ENCODE data around the gene NGFR. TPM values are rescaled to one million over a fixed set of nuclear protein-coding genes. Genes with fewer than 3 reads are reported as not detected.

Gene NGFR
- total RNA-seq, 4 donors from 2014 or later: 3.3 to 19.8 (median 8.2) TPM

- H3K36me3 ChIP-seq: no peaks in the 10 kb centered on the region
- H3K27ac ChIP-seq: no peak overlapping the region
- no peak for DNase-seq
- TF ChIP-seq POLR2A (IDR thresholded peaks at IDR 0.05) (no peak), EP300 (IDR thresholded peaks at IDR 0.05; ENCODE audit: low read depth) (no peak), CTCF (IDR thresholded peaks at IDR 0.05) (no peak), POLR2AphosphoS5 (IDR thresholded peaks at IDR 0.05) (no peak)
- 80 to 100% methylated on average over 1 to 8 of the region's 8 CpGs for WGBS, 2 donors (ENCODE audit: low coverage in 1 of 2)
- in situ Hi-C loops (cut with MboI; ENCODE audit: low pct_ligation_motif_present in 1 of 4, low pct_unique_long_range_greater_than_20kb in 1 of 4, low sequenced_read_pairs in 3 of 4): no loop called here
- intact Hi-C loops (cut with DNase I; ENCODE audit: low total_unique reads): no loop called here
- H3K4me3 ChIP-seq: no peak overlapping the region
- H3K4me1 ChIP-seq: no peaks in the 10 kb centered on the region
- H3K9me3 ChIP-seq: no peaks in the 10 kb centered on the region
- peaks cover 30% of the 10 kb centered on the region for H3K27me3 ChIP-seq
Measured at GRCh38 chr17:49487183-49487582, 7.9 kb upstream of the NGFR start.

GRCh38 chr17:49488612-49489011, 6.5 kb upstream of the NGFR start:
- WGBS, 2 donors (ENCODE audit: low coverage in 1 of 2): 71% methylated on average over 8 of the region's 8 CpGs; no CpG with 5 or more reads in 1 of the 2 donors
- Histone ChIP-seq H3K27ac (no peak overlapping the region), H3K36me3 (no peaks in the 10 kb centered on the region), H3K9me3 (no peaks in the 10 kb centered on the region), H3K4me1 (no peaks in the 10 kb centered on the region), H3K4me3 (no peak overlapping the region), H3K27me3 (peaks cover 34% of the 10 kb centered on the region)
- no peak for DNase-seq
- in situ Hi-C loops (cut with MboI; ENCODE audit: low pct_ligation_motif_present in 1 of 4, low pct_unique_long_range_greater_than_20kb in 1 of 4, low sequenced_read_pairs in 3 of 4): no loop called here
- intact Hi-C loops (cut with DNase I; ENCODE audit: low total_unique reads): no loop called here
- no peak for TF ChIP-seq POLR2AphosphoS5 (IDR thresholded peaks at IDR 0.05)
- no peak for TF ChIP-seq POLR2A (IDR thresholded peaks at IDR 0.05)
- TF ChIP-seq EP300 (IDR thresholded peaks at IDR 0.05; ENCODE audit: low read depth): no peak
- no peak for TF ChIP-seq CTCF (IDR thresholded peaks at IDR 0.05)

GRCh38 chr17:49489348-49489747, 5.7 kb upstream of the NGFR start:
- H3K4me3 ChIP-seq: no peak overlapping the region
- TF ChIP-seq EP300 (IDR thresholded peaks at IDR 0.05; ENCODE audit: low read depth): no peak
- TF ChIP-seq CTCF (IDR thresholded peaks at IDR 0.05): no peak
- intact Hi-C loops (cut with DNase I; ENCODE audit: low total_unique reads): no loop called here
- no peaks in the 10 kb centered on the region for H3K4me1 ChIP-seq
- DNase-seq: no peak
- no peaks in the 10 kb centered on the region for H3K9me3 ChIP-seq
- no peaks in the 10 kb centered on the region for H3K36me3 ChIP-seq
- H3K27me3 ChIP-seq: peaks cover 30% of the 10 kb centered on the region
- 80 to 82% methylated on average over 1 to 4 of the region's 4 CpGs for WGBS, 2 donors (ENCODE audit: low coverage in 1 of 2)
- no peak overlapping the region for H3K27ac ChIP-seq
- in situ Hi-C loops (cut with MboI; ENCODE audit: low pct_ligation_motif_present in 1 of 4, low pct_unique_long_range_greater_than_20kb in 1 of 4, low sequenced_read_pairs in 3 of 4): no loop called here

GRCh38 chr17:49490276-49490675, 4.8 kb upstream of the NGFR start:
- intact Hi-C loops (cut with DNase I; ENCODE audit: low total_unique reads): no loop called here

More at GRCh38 chr17:49490276-49490675, 4.8 kb upstream of the NGFR start:
- H3K27ac ChIP-seq: no peak overlapping the region
- H3K9me3 ChIP-seq: no peaks in the 10 kb centered on the region
- in situ Hi-C loops (cut with MboI; ENCODE audit: low pct_ligation_motif_present in 1 of 4, low pct_unique_long_range_greater_than_20kb in 1 of 4, low sequenced_read_pairs in 3 of 4): loop anchor here in 2 of 4 donors (10.0 kb wide), 2 partner anchors 55 to 65 kb away; no protein-coding TSS in a partner anchor
- H3K27me3 ChIP-seq: peaks cover 31% of the 10 kb centered on the region
- DNase-seq: no peak
- H3K36me3 ChIP-seq: no peaks in the 10 kb centered on the region
- no peak overlapping the region for H3K4me3 ChIP-seq
- peaks cover under 1 to 5% (median 3%) of the 10 kb centered on the region in 4 donors for H3K4me1 ChIP-seq
- WGBS, 2 donors (ENCODE audit: low coverage in 1 of 2): 83% methylated on average over 6 of the region's 6 CpGs; no CpG with 5 or more reads in 1 of the 2 donors
- TF ChIP-seq CTCF (IDR thresholded peaks at IDR 0.05) (no peak), POLR2A (IDR thresholded peaks at IDR 0.05) (no peak), EP300 (IDR thresholded peaks at IDR 0.05; ENCODE audit: low read depth) (no peak), POLR2AphosphoS5 (IDR thresholded peaks at IDR 0.05) (no peak)

All from transverse colon (tissue), 4 donors.